GM18858 (cell line): ENCODE data around the gene SLC1A7.

Source experiments
- ATAC-seq: cut with Tn5 transposase; IDR thresholded peaks from one replicate; pipeline ENCODE4 v1.9.1; 2021; ENCODE audit not compliant: unreplicated experiment

SLC1A7 gene

DNA sequence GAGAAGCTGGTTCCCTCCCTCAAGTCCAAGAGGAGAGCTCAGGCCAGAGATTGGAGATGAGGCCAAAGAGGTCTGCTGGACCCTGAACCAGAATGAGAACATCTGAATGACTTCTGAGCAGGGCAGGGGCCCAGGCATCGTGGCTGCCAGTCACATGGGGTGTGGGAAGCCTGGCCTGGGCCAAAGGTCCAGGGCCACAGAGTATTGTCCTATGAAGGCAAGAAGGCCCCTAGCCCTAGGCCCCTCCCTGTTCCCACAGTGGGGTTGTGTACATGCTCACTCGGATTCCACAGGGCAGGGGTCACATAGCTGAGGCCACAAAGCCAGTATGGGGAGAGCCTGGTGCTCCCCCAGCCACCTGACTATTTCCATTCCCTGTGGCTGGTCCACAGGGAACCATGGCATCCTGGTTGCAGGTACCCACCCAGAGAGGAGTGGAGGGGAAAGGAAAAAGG lies 18.5 kb upstream of the SLC1A7 start:
- ATAC-seq, result no peak

DNA sequence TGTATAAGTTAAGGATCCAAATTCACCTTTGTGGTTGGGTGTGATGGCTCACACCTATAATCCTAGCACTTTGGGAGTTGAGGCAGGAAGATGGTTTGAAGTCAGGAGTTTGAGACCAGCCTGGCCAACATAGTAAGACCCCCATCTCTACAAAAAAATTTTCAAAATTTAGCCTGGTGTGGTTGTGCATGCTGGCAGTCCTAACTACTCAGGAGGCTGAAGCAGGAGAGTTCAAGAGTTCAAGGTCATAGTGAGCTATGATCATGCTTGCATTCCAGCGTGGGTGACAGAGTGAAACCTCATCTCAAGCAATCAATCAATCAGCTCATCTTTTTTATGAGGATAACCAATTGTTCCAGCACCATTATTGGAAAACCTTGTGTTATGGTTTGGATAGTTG lies 16.5 kb upstream of the SLC1A7 start:
- no peak for ATAC-seq

DNA sequence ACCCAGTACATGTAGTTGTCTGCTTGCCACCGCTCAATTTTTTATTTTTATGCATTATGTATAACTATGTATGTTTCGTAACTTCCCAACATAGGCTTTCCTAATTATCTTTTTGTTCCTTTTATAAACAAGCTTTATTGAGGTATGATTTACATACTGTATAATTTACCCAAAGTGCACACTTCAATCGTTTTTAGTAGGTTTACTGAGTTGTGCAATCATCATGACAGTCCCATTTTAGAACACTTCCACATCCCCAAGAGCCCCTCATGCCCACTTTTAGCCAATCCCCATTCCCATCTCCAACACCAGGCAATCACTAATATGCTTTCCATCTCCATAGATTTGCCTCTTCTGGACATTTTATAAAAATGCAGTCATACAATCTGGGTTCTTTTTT lies 14.3 kb upstream of the SLC1A7 start:
- no peak for ATAC-seq

DNA sequence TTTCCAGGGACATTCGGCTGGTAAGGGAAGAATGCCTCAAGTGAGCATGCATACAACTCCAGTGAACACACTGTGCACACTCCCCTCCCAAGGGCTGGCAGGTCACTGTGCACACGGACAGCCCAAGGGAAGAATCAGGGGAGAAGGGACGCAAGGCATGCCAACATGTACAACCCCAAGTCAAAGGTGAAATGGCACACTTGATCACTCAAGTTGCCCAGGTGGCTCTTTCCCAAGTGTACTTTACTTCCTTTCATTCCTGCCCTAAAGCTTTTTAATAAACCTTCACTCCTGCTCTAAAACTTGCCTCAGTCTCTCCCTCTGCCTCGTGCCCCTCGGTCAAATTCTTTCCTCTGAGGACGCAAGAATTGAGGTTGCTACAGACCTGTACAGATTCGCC lies 13.5 kb upstream of the SLC1A7 start:
- ATAC-seq, result no peak

DNA sequence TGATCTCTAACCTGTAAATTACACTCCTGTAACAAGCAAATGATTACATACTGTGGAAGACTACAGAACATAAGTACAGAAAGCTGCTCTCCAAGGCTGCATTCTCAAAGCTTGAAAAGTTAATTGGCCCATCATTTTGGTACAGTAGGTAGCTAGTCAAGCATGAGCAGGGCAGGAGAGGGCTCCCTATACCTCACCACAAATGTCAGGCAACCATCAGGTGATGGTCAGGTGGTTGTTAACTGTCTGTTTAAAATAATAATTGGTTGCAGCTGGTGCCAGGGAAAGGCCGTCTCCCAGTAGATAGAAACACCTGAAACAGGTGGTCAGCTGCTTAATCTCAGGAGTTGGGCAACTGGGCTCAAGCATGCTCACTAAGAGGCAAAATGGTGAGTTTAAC lies 13.1 kb upstream of the SLC1A7 start:
- ATAC-seq, result no peak

DNA sequence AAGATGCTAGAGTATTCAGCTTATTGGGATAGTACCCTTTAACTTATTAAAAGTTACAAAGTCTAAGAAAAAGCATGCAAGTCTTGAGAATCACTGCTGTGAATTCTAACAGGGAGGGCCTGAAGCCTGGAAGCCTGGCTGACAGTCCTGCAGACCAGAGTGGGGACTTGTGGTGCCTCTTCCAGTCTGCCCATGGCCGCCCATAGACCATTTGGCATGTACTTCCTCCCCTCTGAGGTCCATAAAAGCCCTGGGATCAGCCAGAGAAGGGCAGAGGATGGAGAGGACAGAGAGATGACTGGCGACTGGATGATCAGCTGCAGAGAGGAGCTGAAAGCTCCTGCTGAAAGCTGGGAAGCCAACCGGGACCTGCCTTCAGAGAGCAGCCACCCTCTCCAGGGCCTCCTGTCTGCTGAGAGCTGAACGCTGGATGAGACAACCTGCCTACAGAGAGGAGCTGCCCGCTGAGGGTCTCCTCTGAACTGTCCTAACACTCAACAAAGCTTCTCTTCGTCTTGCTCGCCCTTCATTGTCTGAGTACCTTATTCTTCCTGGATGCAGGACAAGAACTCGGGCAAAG lies 12.5 kb upstream of the SLC1A7 start:
- no peak for ATAC-seq

DNA sequence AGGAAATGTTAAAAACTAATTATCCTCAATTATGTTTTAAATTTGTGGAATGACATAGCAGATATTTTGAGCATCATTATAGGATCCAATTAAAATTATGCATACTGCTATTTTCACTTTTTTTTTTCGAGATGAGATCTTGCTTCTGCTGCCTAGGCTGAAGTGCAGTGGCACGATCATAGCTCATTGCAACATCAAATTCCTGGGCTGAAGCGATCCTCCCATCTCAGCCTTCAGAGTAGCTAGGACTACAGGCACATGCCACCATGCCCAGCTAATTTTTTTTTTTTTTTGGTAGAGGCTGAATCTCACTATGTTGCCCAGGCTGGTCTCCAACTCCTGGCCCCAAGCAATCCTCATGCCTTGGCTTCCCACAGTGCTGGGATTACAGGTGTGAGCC lies 11.3 kb upstream of the SLC1A7 start:
- no peak for ATAC-seq

DNA sequence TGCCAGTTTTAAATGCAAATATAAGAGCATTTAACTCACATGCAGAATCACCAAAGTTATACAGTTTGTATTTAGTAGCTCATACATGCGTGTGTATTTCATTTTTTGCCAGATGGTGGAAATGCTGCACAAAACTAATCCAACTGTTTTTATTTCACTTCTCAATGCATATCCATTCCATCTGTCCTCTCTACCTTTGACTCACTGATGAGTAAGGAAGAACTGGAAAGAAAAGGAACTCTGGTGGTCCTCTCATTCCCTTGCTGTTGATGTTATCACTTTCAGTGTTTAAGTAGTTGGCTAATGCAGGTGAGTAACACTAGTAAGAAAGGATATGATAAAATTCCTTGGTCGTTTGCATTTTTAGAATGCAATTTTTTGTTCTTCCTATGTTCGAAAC lies 5.7 kb upstream of the SLC1A7 start:
- no peak for ATAC-seq

DNA sequence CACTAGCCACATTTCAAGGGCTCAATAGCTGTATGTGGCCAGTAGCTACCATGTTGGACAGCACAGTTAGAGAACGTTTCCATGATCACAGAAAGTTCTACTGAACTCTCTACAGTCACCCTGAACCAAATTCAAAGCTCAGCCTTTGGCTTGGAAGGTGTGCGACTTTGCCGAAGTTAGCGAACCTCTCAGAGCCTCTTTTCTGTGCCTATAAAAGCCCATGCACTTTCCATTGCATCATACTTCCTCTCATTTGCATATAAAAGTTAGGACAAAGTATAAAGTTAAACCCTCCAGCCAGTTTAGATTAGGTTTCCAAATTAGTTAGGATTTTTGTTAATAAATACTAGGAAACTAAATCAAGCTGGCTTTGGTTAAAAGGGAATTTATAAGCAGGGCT lies 4.7 kb upstream of the SLC1A7 start:
- ATAC-seq, result no peak

DNA sequence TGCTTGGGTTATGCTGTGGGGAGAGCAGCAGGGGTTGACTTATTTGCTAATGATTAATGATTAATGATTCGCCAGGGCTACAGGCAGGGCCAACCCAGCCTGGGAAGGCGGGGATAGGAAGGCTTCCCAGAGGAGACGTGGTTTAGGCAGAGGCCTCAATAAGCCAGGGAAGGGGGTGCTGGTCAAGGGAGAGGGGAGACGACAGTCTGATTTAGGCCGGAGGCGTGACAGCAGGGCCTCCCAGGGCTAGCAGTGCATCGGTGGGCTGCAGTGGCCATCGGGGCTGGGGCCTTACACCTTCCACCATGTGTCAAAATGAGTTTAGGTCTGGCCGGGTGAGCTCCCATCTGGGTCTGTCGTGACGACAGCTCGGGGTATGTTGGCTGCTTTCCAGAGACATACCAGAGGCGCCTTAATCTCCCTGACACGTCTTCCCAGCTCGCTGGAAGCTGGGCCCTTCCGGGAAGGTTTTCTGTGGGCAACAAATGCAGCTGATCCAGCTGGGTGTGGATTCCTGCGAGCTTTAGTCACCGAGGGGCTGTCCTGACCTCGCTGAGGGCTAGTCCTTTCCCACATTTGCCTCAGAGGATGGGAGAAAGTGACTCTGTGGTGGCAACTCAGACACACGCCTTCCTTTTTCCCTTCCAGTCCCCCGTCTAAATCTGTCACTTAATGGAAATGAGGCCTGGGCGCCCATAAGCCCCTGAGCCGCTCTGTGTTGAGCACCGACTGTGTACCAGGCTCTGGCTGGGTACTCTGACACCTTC lies 3.7 kb upstream of the SLC1A7 start:
- no peak for ATAC-seq

DNA sequence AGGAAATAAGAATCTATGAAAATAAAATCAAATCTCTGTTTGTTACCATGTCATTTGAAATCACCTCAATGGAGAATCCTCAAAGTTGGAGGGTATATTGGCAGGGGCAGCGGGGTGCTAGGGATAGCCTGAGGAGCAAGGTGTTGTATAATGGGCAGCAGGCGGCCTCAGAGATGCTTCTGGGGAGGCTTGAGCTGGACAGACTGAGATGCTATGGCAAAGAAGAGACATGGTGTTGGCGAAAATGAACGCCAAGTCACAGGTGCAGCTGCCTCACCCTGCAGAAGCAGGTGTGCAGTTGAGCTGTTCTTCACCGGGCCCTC lies 3.1 kb upstream of the SLC1A7 start:
- ATAC-seq, result no peak

DNA sequence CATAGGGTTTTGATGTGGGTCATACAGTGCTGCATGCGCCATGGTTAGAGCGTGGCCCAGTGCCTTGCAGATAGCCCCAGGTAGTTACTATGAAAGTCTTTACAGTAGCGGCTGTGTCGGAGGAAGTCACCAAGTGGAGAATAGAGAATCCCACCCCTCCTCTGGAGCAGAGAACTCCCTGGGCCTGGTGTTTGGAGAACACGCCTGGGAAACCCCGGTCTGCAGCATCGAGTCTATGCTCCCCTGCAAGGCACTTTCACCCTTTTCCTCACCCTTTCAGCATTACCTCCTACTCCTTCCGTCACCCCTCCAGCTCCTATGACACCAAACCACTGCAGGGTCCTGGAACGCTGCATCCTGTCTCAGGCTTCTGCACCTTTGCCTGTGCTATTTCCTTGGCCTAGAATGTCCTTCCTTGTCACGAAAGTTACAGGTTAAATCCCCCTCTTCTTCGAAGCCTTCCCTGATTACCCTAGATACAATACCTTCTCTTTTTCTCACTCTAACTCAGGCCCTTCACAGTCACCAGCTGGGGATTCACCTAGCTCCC lies 2.7 kb upstream of the SLC1A7 start:
- ATAC-seq, result no peak

DNA sequence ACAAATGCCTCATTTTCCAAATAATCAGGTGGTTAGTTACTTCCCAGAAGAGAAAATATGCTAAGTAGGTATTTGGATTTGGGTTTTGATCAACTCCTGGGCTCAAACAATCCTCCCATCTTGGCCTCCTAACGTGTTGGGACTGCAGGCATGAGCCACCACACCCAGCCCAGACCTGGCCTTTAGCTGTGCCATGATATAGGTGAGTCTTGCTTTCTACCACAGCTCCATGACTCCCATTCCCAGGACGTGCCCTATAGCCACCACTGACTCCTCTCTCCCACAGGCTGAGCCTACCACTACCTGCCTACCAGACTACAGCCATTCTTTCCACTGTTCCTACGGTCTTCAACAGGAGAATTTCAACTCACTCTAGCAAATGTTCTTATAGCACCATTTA lies 1.8 kb upstream of the SLC1A7 start:
- ATAC-seq, result no peak

DNA sequence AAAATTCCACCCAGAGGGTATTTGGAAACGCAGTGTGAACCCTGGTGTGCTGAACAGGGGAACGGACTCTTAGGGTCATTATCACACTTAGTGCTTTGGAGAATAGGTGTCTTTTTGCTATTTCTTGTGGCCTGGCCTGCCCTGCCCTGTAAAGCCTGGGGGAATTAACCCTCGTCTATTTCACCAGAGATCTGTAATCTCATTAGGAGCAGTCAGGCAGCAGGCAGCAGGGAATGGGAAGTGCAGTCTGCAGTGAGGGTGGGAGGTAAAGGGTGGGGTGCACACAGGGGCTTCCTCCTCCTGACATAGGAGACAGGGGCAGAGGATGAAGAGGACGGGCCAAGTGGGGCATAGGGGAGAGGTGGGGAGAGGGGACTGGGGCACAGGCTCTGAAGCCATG lies 1.1 kb upstream of the SLC1A7 start:
- no peak for ATAC-seq

DNA sequence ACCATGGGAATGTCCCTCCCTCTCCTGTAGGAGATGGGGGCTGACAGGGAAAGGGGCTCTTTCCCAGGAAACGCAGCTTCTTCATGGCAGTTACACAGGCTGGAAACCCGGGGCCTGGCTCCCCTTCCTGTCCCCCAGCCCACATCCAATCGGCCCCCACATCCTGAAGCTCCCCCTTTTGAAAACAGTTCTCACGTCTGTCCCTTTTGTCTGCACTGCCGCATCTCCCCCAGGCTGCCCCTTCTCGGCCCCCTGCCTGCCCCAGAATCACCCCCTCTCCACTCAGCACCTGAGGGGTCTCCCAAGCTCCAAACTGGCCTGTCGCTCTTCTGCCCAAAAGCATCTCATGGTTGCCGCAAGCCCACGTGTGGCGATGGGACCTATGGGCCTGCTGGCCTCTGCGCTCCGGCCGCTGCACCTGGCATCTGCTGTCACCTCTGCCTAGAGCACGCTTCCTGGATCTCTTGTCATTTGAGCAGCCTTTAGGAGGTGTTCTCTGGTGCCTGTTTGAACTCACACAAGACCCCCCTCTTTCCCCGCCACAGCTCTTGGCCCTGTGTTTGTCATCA lies 867 bp downstream of the SLC1A7 start:
- ATAC-seq, result no peak

DNA sequence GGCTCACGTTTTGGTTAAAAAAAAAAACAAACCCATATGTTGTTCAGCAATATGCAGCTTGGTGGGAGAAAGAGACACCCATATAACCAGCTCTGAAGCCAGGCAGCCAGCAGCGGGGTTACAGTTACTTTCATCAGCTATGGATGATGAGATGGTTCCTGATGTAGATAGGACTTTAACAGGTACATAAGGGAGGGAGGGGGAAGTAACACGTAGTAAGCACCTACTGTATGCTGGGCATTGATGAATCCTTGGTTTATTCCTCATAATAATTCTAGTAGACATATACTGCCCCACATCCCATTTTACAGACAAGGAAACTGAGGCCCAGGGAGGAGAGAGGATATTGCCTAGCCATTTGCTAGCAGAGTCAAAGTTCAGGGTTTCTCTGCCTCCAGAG lies 2.0 kb downstream of the SLC1A7 start:
- ATAC-seq, result no peak

DNA sequence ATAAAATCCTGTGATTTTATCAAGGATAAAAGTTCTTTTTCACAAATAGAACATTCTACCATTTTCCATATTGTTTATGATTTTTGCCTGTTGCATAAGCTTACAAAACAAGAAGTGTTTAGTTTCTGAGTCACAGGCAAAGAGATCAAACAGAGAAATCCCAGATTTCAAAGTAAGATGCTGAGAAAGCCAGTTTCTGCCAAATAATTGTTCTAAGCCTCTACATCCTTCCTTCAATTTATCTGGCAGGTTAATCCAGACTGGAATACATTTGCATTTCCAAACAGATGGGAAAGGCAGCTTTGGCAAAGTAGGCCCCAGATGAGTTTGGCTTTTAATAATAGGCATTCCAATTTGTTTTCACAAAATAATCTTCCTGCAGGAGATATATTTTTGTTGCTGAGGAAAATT lies 2.5 kb downstream of the SLC1A7 start:
- ATAC-seq, result no peak

DNA sequence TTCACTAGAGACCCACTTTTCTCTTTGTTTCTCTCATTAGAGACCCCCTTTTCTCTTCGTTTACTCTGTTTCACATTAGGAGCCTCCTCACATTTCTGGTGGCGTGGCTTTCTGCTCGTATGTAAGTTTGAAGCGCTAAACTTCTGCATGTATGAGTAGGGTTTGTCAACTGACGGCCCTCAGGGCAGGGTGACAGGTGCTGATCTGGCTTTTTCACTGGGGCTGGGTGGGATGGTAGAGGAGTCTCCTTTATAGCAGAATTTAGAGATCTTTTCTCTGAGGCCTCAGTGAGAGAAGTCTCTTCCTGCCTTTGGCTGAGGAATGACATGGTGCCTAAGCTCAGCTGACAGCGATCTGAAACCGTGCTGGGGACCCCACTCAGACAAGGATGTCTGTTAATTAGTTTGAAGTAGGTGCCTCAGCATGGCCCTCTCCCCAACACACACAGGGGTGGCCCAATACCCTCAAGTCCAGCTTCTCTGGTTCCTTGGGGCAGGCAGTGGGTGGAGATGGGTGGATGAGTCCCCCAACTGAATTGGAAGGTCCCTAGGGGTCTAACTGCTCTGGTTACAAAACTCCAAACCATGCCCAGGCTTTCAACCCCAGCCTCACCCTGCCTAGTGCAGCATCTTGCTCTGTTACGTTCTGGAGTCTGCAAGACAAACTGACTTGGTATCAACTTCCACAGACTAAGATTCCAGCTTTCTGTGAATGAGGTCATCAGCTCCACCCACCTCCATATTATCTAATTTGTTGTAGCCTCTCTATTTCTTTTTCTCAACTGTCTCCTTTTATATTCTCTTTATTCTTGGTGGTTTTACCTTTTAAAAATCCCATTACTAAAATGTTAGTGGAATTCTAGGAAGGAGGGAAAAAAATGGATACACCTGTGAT lies 3.2 kb downstream of the SLC1A7 start:
- ATAC-seq, result no peak

DNA sequence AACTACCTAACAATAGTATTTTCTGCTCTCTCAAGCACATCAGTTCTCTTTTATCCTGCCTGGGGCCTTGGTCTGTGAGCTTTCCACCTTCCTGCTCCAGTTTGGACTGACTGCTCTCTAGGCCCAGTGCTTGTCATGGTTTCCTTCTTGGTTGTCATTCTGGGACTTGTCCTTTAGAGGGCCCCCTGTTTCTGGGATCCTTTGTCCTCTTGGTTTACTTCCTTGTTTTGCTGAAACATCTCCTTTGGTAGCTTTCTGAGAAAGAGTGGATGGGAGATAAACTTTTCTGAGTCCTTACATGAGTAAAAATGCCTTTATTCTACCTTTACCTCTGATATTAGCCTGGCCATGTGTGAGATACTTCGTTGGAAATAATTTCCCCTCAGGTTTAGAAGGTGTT lies 4.7 kb downstream of the SLC1A7 start:
- no peak for ATAC-seq

DNA sequence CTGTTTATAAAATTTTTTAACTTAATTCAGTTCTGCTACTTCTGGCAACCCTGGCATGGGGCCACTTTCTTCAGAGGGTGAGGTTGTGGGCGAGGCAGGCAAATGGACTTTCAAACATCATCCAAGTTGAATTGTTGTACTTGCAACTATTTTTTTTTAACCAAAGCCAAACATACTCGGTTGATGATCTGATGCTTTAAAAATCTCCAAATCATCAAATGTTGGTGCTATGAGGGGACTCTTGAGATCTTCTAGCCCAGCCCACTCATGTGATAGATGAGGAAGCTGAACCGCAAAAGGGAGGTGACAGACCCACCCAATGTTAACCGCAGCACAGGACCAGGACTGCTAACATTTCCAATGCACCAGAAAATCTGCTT lies 6.7 kb downstream of the SLC1A7 start:
- no peak for ATAC-seq

DNA sequence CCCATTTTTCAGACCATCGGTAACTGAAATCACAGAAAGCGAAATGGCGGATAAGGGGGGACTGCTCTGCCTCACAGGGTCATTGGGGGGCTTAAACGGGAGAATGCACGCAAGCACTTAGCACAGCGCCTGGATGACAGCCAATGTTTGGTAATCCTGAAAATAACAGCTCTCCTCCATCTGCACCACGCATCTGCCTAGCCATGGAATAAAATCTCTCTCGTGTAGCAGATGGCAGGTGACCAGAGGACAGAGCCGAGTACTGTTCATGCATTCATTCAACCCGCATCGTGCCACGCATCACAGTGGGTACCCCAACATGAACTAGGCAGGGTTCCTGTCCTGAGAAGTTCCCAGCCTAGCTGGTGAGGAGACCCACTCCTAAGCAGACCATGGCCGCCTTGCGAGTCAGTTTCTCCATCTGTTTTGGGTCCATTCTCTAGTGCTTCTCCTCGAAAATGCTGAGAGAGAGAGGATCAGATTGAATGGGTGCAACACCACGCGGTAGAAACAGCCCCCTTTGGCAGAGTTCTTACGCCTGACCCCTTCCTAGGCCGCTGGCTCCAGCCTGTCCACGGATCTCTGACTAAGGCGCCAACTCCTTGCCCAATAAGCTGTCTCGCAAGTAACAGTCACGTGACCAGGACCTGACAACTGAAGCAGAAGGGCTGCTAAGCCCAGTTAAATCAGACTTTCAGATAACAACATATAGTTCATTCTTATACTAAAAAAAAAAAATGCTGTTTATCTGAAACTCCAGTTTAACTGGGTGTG lies 7.3 kb downstream of the SLC1A7 start:
- ATAC-seq, result no peak
